ENCODE measurements around the gene MAP7D2. TPM values are rescaled to one million over a fixed set of nuclear protein-coding genes. Genes with fewer than 3 reads are reported as not detected.
A peak's percentile ranks its signal among the peaks of the same experiment; 100 is the strongest.
"Not testable (repeated sequence)": the region's sequence is repeated elsewhere in the genome, so short reads cannot be mapped to it uniquely, and the experiment has no call there.

Gene MAP7D2
- total and polyA plus RNA-seq, 2 experiments from 2014 or later: 0.90 to 1.6 TPM

- TF ChIP-seq ZNF114 (CRISPR knock-in tag; IDR thresholded peaks at IDR 0.05): no peak
- TF ChIP-seq ZNF331 (CRISPR knock-in tag; IDR thresholded peaks at IDR 0.05; ENCODE audit: low read depth): no peak
- TF ChIP-seq EZH2 (IDR thresholded peaks at IDR 0.05; ENCODE audit: low read depth, unreplicated experiment): no peak
- TF ChIP-seq JUNB (IDR thresholded peaks at IDR 0.05; ENCODE audit: unreplicated experiment): no peak
These were observed 12.8 kb upstream of the MAP7D2 start (continued) for GRCh38 chrX:20129547-20129946.

- DNase-seq (ENCODE audit: low spot score): no peak
- ATAC-seq: no peak
- no peak overlapping the region for H3K4me3 ChIP-seq
- H3K27ac Mint-ChIP-seq: no peak overlapping the region
- peaks cover 26% of the 10 kb centered on the region; the same call in 1 of the 2 replicates for H3K36me3 ChIP-seq (ENCODE audit: insufficient read depth)
- no peaks in the 10 kb centered on the region for H3K9me2 ChIP-seq (ENCODE audit: insufficient read depth)
- TF ChIP-seq ZNF114 (CRISPR knock-in tag; IDR thresholded peaks at IDR 0.05) (no peak), REST (IDR thresholded peaks at IDR 0.05; ENCODE audit: unreplicated experiment) (no peak), POLR2AphosphoS5 (IDR thresholded peaks at IDR 0.05; ENCODE audit: low read depth) (no peak), STAT1 (IDR thresholded peaks at IDR 0.05; ENCODE audit: unreplicated experiment) (no peak), EZH2phosphoT487 (IDR thresholded peaks at IDR 0.05; ENCODE audit: unreplicated experiment) (no peak), ZNF331 (CRISPR knock-in tag; IDR thresholded peaks at IDR 0.05; ENCODE audit: low read depth) (no peak)
- H3K4me1 ChIP-seq (ENCODE audit: insufficient read depth): no peaks in the 10 kb centered on the region
- H3K4me1 Mint-ChIP-seq: no peaks in the 10 kb centered on the region
- H3K27ac ChIP-seq (ENCODE audit: low read depth): peak overlapping the region; percentile 45; the same call in 1 of the 2 replicates
- no peaks in the 10 kb centered on the region for H3K9me3 Mint-ChIP-seq
- H4K20me1 ChIP-seq (replicated peaks; ENCODE audit: insufficient read depth): no peaks in the 10 kb centered on the region; the same call in none of the 2 replicates
- no peaks in the 10 kb centered on the region for H3F3A ChIP-seq (replicated peaks; ENCODE audit: low read depth)
- no peak overlapping the region for H3K4me3 Mint-ChIP-seq
- no peaks in the 10 kb centered on the region for H3K27me3 ChIP-seq (ENCODE audit: insufficient read depth)
- H2AFZ ChIP-seq: no peak overlapping the region
- H3K4me2 ChIP-seq: no peak overlapping the region
- H3K36me3 Mint-ChIP-seq (ENCODE audit: low read depth): peaks cover 37% of the 10 kb centered on the region
- H3K79me2 ChIP-seq (replicated peaks; ENCODE audit: insufficient read depth): no peaks in the 10 kb centered on the region
- H3K27me3 Mint-ChIP-seq (ENCODE audit: insufficient read depth, low read depth, poor library complexity): no peaks in the 10 kb centered on the region
These were observed 12.0 kb upstream of the MAP7D2 start for GRCh38 chrX:20128670-20129069.

- H3K36me3 ChIP-seq (ENCODE audit: insufficient read depth): peaks cover 17% of the 10 kb centered on the region; the same call in 1 of the 2 replicates
- not testable (repeated sequence) for H3K27me3 Mint-ChIP-seq (ENCODE audit: insufficient read depth, low read depth, poor library complexity); H3K4me3 Mint-ChIP-seq
These were observed 10.7 kb upstream of the MAP7D2 start for GRCh38 chrX:20127440-20127839.

GRCh38 chrX:20126833-20127232 lies 10.1 kb upstream of the MAP7D2 start:
- ATAC-seq: not testable (repeated sequence)

More at GRCh38 chrX:20127440-20127839, 10.7 kb upstream of the MAP7D2 start:
- H3K4me1 Mint-ChIP-seq; H3K9me2 ChIP-seq (ENCODE audit: insufficient read depth); H3K27ac Mint-ChIP-seq; ATAC-seq; H3K4me1 ChIP-seq (ENCODE audit: insufficient read depth); H3K4me2 ChIP-seq; H3K4me3 ChIP-seq; H2AFZ ChIP-seq; H3F3A ChIP-seq (replicated peaks; ENCODE audit: low read depth); DNase-seq (ENCODE audit: low spot score); H3K79me2 ChIP-seq (replicated peaks; ENCODE audit: insufficient read depth); H4K20me1 ChIP-seq (replicated peaks; ENCODE audit: insufficient read depth); H3K27me3 ChIP-seq (ENCODE audit: insufficient read depth); H3K27ac ChIP-seq (ENCODE audit: low read depth); H3K9me3 Mint-ChIP-seq: not testable (repeated sequence)
- peaks cover 25% of the 10 kb centered on the region; the same call in 2 of the 3 replicates for H3K36me3 Mint-ChIP-seq (ENCODE audit: low read depth)

More at GRCh38 chrX:20126833-20127232, 10.1 kb upstream of the MAP7D2 start:
- not testable (repeated sequence) for H3K4me2 ChIP-seq; H3K9me2 ChIP-seq (ENCODE audit: insufficient read depth); H2AFZ ChIP-seq; H3K4me3 Mint-ChIP-seq; H4K20me1 ChIP-seq (replicated peaks; ENCODE audit: insufficient read depth); H3K4me1 ChIP-seq (ENCODE audit: insufficient read depth); DNase-seq (ENCODE audit: low spot score); H3F3A ChIP-seq (replicated peaks; ENCODE audit: low read depth); H3K9me3 Mint-ChIP-seq; H3K27ac ChIP-seq (ENCODE audit: low read depth); H3K79me2 ChIP-seq (replicated peaks; ENCODE audit: insufficient read depth); H3K4me3 ChIP-seq; H3K27me3 ChIP-seq (ENCODE audit: insufficient read depth); H3K27me3 Mint-ChIP-seq (ENCODE audit: insufficient read depth, low read depth, poor library complexity); H3K27ac Mint-ChIP-seq; H3K4me1 Mint-ChIP-seq
- H3K36me3 ChIP-seq (ENCODE audit: insufficient read depth): peaks cover 10% of the 10 kb centered on the region; the same call in 1 of the 2 replicates
- peaks cover 21% of the 10 kb centered on the region; the same call in 2 of the 3 replicates for H3K36me3 Mint-ChIP-seq (ENCODE audit: low read depth)
